ENCODE data around the gene HRK. TPM values are rescaled to one million over a fixed set of nuclear protein-coding genes. Genes with fewer than 3 reads are reported as not detected.

HRK gene
- total and polyA plus RNA-seq, 9 of the 15 experiments (the other 6 are each of a cell fraction or from before 2014, with no cell fraction given) = 0.01 to 0.05 (median 0.04) TPM; not detected in 6

- no peak for TF ChIP-seq BRD4 (IDR thresholded peaks at IDR 0.05)
- peak; percentile 94 for TF ChIP-seq SAP30 (IDR thresholded peaks at IDR 0.05; ENCODE audit: borderline replicate concordance, insufficient read depth, low read depth, low read length, poor library complexity, severe bottlenecking)
- TF ChIP-seq PCBP1 (IDR thresholded peaks at IDR 0.05; ENCODE audit: low read depth, low read length, poor library complexity, severe bottlenecking) = peak; percentile 61
- peak; percentile 99 for TF ChIP-seq ZNF3 (CRISPR knock-in tag; IDR thresholded peaks at IDR 0.05)
- 0 out of 2 replicates have a peak, but pooled peaks have one; percentile 56 for TF ChIP-seq HOMEZ (CRISPR knock-in tag; IDR thresholded peaks at IDR 0.05)
- peak; percentile 81; the same call in 1 of the 2 replicates for TF ChIP-seq SAFB (IDR thresholded peaks at IDR 0.05; ENCODE audit: borderline replicate concordance, low read depth, low read length)
- no peak for TF ChIP-seq ILF3 (IDR thresholded peaks at IDR 0.05; ENCODE audit: borderline replicate concordance)
- TF ChIP-seq YY1 (IDR thresholded peaks at IDR 0.05; ENCODE audit: borderline replicate concordance in 1 of 3, control insufficient read depth in 1 of 3, extremely low read depth in 1 of 3, insufficient read depth in 3 of 3, insufficient read length in 1 of 3, insufficient replicate concordance in 2 of 3, low read depth in 1 of 3, low read length in 2 of 3) = peak in 2 of 3 experiments; percentile 64 to 73
- TF ChIP-seq SMAD3 (CRISPR knock-in tag; conservative IDR thresholded peaks at IDR 0.05) = 0 out of 2 replicates have a peak, but pooled peaks have one; percentile 43
- 0 out of 2 replicates have a peak, but pooled peaks have one; percentile 18 for TF ChIP-seq ZNF76 (CRISPR knock-in tag; IDR thresholded peaks at IDR 0.05; ENCODE audit: borderline replicate concordance)
- no peak for TF ChIP-seq PYGO2 (tag; IDR thresholded peaks at IDR 0.05)
- TF ChIP-seq ZNF644 (tag; IDR thresholded peaks at IDR 0.05; ENCODE audit: low read depth) = no peak
- no peak for TF ChIP-seq SAFB2 (IDR thresholded peaks at IDR 0.05; ENCODE audit: borderline replicate concordance, low read depth, low read length, severe bottlenecking)
- no peak for TF ChIP-seq MEF2A (IDR thresholded peaks at IDR 0.05; ENCODE audit: control insufficient read depth, low read depth, low read length)
- TF ChIP-seq SMARCC2 (IDR thresholded peaks at IDR 0.05; ENCODE audit: low read depth) = no peak
- TF ChIP-seq SMAD4 (CRISPR knock-in tag; conservative IDR thresholded peaks at IDR 0.05) = peak; percentile 82
- TF ChIP-seq DMBX1 (CRISPR knock-in tag; IDR thresholded peaks at IDR 0.05; ENCODE audit: borderline replicate concordance) = peak; percentile 69
- no peak for TF ChIP-seq HLTF (IDR thresholded peaks at IDR 0.05)
- TF ChIP-seq ETV5 (CRISPR knock-in tag; IDR thresholded peaks at IDR 0.05; ENCODE audit: low read depth) = peak; percentile 90
- TF ChIP-seq SFPQ (IDR thresholded peaks at IDR 0.05; ENCODE audit: low read depth, low read length) = no peak
Observed at GRCh38 chr12:116910645-116911451, 29.6 kb upstream of the HRK start, which contains the start of gene FBXW8 (continued).
